HepG2 (cell line): ENCODE measurements around the gene MISP3. TPM values are rescaled to one million over a fixed set of nuclear protein-coding genes. Genes with fewer than 3 reads are reported as not detected.

Experiments
- ATAC-seq: fragments of 200-7000 bp; cut with Tn5 transposase; 3 replicates; pipeline ENCODE4 v1.9.1; 2020; ENCODE audit warnings: mild to moderate bottlenecking, moderate library complexity
- BruUV-seq: library from RNA; stranded (reverse); fragments of 400-500 nt; replicated peaks from 2 replicates; lab custom pipeline; 2021; lab: Mats Ljungman, UMichigan
- CTCF ChIA-PET: fragments of 300-600 bp; formaldehyde crosslinking; extraction: SDS; loops from one replicate; lab custom pipeline; 2021; ENCODE audit warnings: low total read pairs, inconsistent platforms, low intra/inter-chr PET ratio; lab: Yijun Ruan, JAX
- POLR2A ChIA-PET: fragments of 350-600 bp; sonication (Branson Sonifier 250); formaldehyde crosslinking; loops from one replicate; lab custom pipeline; 2020; ENCODE audit warnings: antibody characterized with exemption, inconsistent platforms; lab: Yijun Ruan, JAX
- DNase-seq: peaks from one replicate; pipeline ENCODE4 v3.0.0-alpha.2; 2015; ENCODE audit warnings: low spot score
- FAIRE-seq: peaks from 3 replicates; lab custom pipeline; 2011; peaks lifted over from hg19 to GRCh38; lab: Jason Lieb, UNC
- H2AFZ ChIP-seq: one replicate; pipeline ENCODE4 v1.6.1; 2011; ENCODE audit warnings: low read length, inconsistent platforms
- H3K27ac ChIP-seq: fragments of 300-600 bp; 3 replicates; pipeline ENCODE4 v1.8.0; 2011; ENCODE audit warnings: mixed run types, mild to moderate bottlenecking, mixed read lengths, low read length, inconsistent platforms; ENCODE audit not compliant: insufficient read depth; ENCODE audit errors: extremely low read length
- H3K27me3 ChIP-seq, 2 experiments: fragments of 200-600 bp in 1 of 2; 2 replicates in 1 of 2; 3 replicates in 1 of 2; pipeline versions ENCODE4 v1.6.0 to v1.8.0; 2011; ENCODE audit warnings: low read length in 2 of 2, mild to moderate bottlenecking in 2 of 2, moderate library complexity in 2 of 2, inconsistent platforms in 1 of 2; ENCODE audit not compliant: insufficient read depth in 2 of 2, control insufficient read depth in 1 of 2
- H3K36me3 ChIP-seq, 2 experiments: fragments of 200-600 bp in 1 of 2; replicated peaks in 1 of 2; 2 replicates in 1 of 2; 3 replicates in 1 of 2; pipeline versions ENCODE4 v1.5.1 to v1.8.0; 2011; ENCODE audit warnings: low read length in 2 of 2, inconsistent platforms in 1 of 2; ENCODE audit not compliant: insufficient read depth in 2 of 2, control insufficient read depth in 1 of 2
- H3K4me1 ChIP-seq: 2 replicates; pipeline ENCODE4 v1.5.1; 2012; ENCODE audit warnings: low read length, inconsistent platforms; ENCODE audit not compliant: insufficient read depth
- H3K4me2 ChIP-seq: 2 replicates; pipeline ENCODE4 v1.6.0; 2011; ENCODE audit warnings: low read depth, low read length, inconsistent platforms
- H3K4me3 ChIP-seq, 3 experiments: fragments of 200-600 bp in 1 of 3; sonication (generic), shearing (Covaris generic) in 1 of 3; replicated peaks in 1 of 3; 2 replicates each; pipeline ENCODE4 v1.5.1; 2011 to 2016; ENCODE audit warnings: low read length in 3 of 3, inconsistent platforms in 2 of 3, low read depth in 2 of 3, mild to moderate bottlenecking in 2 of 3, control low read depth in 1 of 3, mixed read lengths in 1 of 3; ENCODE audit not compliant: insufficient read depth in 1 of 3
- H3K79me2 ChIP-seq: one replicate; pipeline ENCODE4 v1.6.1; 2011; ENCODE audit warnings: low read length, inconsistent platforms; ENCODE audit not compliant: insufficient read depth
- H3K9ac ChIP-seq: 2 replicates; pipeline ENCODE4 v1.6.0; 2011; ENCODE audit warnings: mild to moderate bottlenecking, low read depth, low read length, inconsistent platforms; ENCODE audit not compliant: insufficient read depth
- H3K9me3 ChIP-seq: 2 replicates; pipeline ENCODE4 v1.5.1; 2012; ENCODE audit warnings: mild to moderate bottlenecking, low read length
- H4K20me1 ChIP-seq: 2 replicates; pipeline ENCODE4 v1.6.0; 2011; ENCODE audit warnings: inconsistent platforms, mild to moderate bottlenecking, low read length, moderate library complexity; ENCODE audit not compliant: insufficient read depth
- ATAD3A ChIP-seq: sonication (generic); formaldehyde crosslinking; IDR thresholded peaks from 2 replicates; pipeline ENCODE4 v1.4.0; 2020; ENCODE audit warnings: missing genetic modification reagents
- CAMTA2 ChIP-seq: sonication (generic); formaldehyde crosslinking; IDR thresholded peaks from 2 replicates; pipeline ENCODE4 v1.4.0; 2020; ENCODE audit warnings: mild to moderate bottlenecking, missing genetic modification reagents, borderline replicate concordance
- NFYB ChIP-seq: sonication (generic); formaldehyde crosslinking; IDR thresholded peaks from 2 replicates; pipeline ENCODE4 v1.4.0; 2020; ENCODE audit warnings: missing genetic modification reagents
- WGBS: methylation state at CpG from one replicate; pipeline ENCODE4 v1.1.6; 2017; ENCODE audit warnings: low lambda C conversion rate; 5-methylcytosine and 5-hydroxymethylcytosine counted together
- in situ Hi-C: cut with HindIII; loops from 2 replicates; pipeline ENCODE4 v1.10.0; 2017; ENCODE audit warnings: low pct_unique_long_range_greater_than_20kb; ENCODE audit not compliant: extremely low pct_ligation_motif_present
- intact Hi-C: fragments of 100-400 bp; cut with micrococcal nuclease; formaldehyde crosslinking; loops from one replicate; pipeline ENCODE4 v1.10.0; 2022; ENCODE audit not compliant: unreplicated experiment
- polyA plus RNA-seq, 8 experiments: library from polyadenylated mRNA; depleted of rRNA in 3 of 8; stranded (reverse) in 7 of 8; unstranded in 1 of 8; fragments of >200 nt; fragmentation: Illumina TruSeq in 4 of 8; extraction: Trizol in 4 of 8; gene quantifications; 2 replicates each; pipeline versions ENCODE4 v1.2.1 to v1.2.3, GENCODE V29; 2011 to 2016; ENCODE audit warnings: low read depth in 4 of 8, missing spikeins in 1 of 8, mixed read lengths in 1 of 8; ENCODE audit not compliant: insufficient read depth in 1 of 8
- total RNA-seq, 5 experiments: library from RNA; depleted of rRNA; stranded (reverse); fragments of >200 nt; fragmentation: Illumina TruSeq; extraction: Trizol; gene quantifications; 2 replicates each; pipeline ENCODE4 v1.2.3, GENCODE V29; 2016; ENCODE audit warnings: low read depth in 1 of 5
- TF ChIP-seq, protein P1 (sequence below), 2 experiments: IDR thresholded peaks; 2 replicates each; pipeline ENCODE4 v1.6.1; 2011 to 2012; ENCODE audit warnings: low read length in 2 of 2, borderline replicate concordance in 1 of 2, low read depth in 1 of 2, mild to moderate bottlenecking in 1 of 2, moderate library complexity in 1 of 2
- TF ChIP-seq, protein P2 (sequence below): sonication (generic); formaldehyde crosslinking; IDR thresholded peaks from one replicate; pipeline ENCODE4 v1.5.1; 2020; ENCODE audit warnings: mild to moderate bottlenecking, missing genetic modification reagents; ENCODE audit errors: not compliant biosample characterization
- TF ChIP-seq, protein P3 (sequence below): sonication (generic); formaldehyde crosslinking; IDR thresholded peaks from 2 replicates; pipeline ENCODE4 v1.5.0; 2020; ENCODE audit warnings: missing genetic modification reagents

MISP3 gene
- total and polyA plus RNA-seq, 2 of the 13 experiments (the other 11 are each of a cell fraction or from before 2014, with no cell fraction given), result 2.5 to 5.4 TPM

DNA sequence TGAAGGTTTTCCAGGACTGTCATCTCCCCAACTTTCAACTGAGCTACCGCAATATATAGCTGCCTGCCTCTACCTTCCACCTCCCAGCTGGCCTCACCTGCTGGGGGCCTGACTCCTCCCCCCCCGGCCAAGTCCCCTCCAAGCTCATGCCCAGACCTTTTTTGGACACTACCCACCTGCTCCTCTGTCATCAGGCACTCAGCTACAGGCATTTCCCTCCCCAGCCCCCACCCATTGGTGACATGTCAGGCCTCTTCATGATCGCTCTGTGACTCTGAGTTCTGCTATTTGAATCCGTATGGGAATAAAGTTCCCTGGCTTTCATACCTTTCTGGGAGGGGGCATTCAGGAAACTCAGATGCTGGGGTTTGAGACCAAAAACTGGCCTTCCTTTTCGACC is 43.2 kb downstream of the MISP3 start:
- Histone ChIP-seq H4K20me1 (no peaks in the 10 kb centered on the region), H2AFZ (no peak overlapping the region), H3K9me3 (no peaks in the 10 kb centered on the region), H3K4me1 (peaks cover 74% of the 10 kb centered on the region), H3K79me2 (peaks cover 12% of the 10 kb centered on the region), H3K27me3 (no peaks in the 10 kb centered on the region; a peak in 1 of 5 replicates), H3K4me3 (peak overlapping the region in 2 of 3 experiments; percentile 86 to 89; a peak in 2 of 6 replicates), H3K4me2 (peak overlapping the region; percentile 89), H3K9ac (peak overlapping the region; percentile 79; the same call in 1 of the 2 replicates), H3K36me3 (no peaks in the 10 kb centered on the region), H3K27ac (no peak overlapping the region)
- in situ Hi-C loops, result no loop called here
- no TSS peak for BruUV-seq
- POLR2A ChIA-PET, result no interaction called here
- CTCF ChIA-PET, result interaction anchor here (1.1 to 1.6 kb wide), 3 partner anchors 26 to 44 kb away, joined by 3 to 7 read pairs (median 5); no protein-coding TSS in a partner anchor
- intact Hi-C loops, result loop anchor here (5.0 kb wide), 1 partner anchor 33 kb away; no protein-coding TSS in a partner anchor
- FAIRE-seq, result no peak
- no peak for DNase-seq
- ATAC-seq, result no peak
- WGBS, result 88% methylated on average over 5 of the region's 5 CpGs
- TF ChIP-seq CAMTA2, result no peak
- TF ChIP-seq, protein P1, sequence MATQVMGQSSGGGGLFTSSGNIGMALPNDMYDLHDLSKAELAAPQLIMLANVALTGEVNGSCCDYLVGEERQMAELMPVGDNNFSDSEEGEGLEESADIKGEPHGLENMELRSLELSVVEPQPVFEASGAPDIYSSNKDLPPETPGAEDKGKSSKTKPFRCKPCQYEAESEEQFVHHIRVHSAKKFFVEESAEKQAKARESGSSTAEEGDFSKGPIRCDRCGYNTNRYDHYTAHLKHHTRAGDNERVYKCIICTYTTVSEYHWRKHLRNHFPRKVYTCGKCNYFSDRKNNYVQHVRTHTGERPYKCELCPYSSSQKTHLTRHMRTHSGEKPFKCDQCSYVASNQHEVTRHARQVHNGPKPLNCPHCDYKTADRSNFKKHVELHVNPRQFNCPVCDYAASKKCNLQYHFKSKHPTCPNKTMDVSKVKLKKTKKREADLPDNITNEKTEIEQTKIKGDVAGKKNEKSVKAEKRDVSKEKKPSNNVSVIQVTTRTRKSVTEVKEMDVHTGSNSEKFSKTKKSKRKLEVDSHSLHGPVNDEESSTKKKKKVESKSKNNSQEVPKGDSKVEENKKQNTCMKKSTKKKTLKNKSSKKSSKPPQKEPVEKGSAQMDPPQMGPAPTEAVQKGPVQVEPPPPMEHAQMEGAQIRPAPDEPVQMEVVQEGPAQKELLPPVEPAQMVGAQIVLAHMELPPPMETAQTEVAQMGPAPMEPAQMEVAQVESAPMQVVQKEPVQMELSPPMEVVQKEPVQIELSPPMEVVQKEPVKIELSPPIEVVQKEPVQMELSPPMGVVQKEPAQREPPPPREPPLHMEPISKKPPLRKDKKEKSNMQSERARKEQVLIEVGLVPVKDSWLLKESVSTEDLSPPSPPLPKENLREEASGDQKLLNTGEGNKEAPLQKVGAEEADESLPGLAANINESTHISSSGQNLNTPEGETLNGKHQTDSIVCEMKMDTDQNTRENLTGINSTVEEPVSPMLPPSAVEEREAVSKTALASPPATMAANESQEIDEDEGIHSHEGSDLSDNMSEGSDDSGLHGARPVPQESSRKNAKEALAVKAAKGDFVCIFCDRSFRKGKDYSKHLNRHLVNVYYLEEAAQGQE (IDR thresholded peaks at IDR 0.05; ENCODE audit: borderline replicate concordance in 1 of 2, low read depth in 1 of 2, low read length in 2 of 2), result no peak
- TF ChIP-seq, protein P2, sequence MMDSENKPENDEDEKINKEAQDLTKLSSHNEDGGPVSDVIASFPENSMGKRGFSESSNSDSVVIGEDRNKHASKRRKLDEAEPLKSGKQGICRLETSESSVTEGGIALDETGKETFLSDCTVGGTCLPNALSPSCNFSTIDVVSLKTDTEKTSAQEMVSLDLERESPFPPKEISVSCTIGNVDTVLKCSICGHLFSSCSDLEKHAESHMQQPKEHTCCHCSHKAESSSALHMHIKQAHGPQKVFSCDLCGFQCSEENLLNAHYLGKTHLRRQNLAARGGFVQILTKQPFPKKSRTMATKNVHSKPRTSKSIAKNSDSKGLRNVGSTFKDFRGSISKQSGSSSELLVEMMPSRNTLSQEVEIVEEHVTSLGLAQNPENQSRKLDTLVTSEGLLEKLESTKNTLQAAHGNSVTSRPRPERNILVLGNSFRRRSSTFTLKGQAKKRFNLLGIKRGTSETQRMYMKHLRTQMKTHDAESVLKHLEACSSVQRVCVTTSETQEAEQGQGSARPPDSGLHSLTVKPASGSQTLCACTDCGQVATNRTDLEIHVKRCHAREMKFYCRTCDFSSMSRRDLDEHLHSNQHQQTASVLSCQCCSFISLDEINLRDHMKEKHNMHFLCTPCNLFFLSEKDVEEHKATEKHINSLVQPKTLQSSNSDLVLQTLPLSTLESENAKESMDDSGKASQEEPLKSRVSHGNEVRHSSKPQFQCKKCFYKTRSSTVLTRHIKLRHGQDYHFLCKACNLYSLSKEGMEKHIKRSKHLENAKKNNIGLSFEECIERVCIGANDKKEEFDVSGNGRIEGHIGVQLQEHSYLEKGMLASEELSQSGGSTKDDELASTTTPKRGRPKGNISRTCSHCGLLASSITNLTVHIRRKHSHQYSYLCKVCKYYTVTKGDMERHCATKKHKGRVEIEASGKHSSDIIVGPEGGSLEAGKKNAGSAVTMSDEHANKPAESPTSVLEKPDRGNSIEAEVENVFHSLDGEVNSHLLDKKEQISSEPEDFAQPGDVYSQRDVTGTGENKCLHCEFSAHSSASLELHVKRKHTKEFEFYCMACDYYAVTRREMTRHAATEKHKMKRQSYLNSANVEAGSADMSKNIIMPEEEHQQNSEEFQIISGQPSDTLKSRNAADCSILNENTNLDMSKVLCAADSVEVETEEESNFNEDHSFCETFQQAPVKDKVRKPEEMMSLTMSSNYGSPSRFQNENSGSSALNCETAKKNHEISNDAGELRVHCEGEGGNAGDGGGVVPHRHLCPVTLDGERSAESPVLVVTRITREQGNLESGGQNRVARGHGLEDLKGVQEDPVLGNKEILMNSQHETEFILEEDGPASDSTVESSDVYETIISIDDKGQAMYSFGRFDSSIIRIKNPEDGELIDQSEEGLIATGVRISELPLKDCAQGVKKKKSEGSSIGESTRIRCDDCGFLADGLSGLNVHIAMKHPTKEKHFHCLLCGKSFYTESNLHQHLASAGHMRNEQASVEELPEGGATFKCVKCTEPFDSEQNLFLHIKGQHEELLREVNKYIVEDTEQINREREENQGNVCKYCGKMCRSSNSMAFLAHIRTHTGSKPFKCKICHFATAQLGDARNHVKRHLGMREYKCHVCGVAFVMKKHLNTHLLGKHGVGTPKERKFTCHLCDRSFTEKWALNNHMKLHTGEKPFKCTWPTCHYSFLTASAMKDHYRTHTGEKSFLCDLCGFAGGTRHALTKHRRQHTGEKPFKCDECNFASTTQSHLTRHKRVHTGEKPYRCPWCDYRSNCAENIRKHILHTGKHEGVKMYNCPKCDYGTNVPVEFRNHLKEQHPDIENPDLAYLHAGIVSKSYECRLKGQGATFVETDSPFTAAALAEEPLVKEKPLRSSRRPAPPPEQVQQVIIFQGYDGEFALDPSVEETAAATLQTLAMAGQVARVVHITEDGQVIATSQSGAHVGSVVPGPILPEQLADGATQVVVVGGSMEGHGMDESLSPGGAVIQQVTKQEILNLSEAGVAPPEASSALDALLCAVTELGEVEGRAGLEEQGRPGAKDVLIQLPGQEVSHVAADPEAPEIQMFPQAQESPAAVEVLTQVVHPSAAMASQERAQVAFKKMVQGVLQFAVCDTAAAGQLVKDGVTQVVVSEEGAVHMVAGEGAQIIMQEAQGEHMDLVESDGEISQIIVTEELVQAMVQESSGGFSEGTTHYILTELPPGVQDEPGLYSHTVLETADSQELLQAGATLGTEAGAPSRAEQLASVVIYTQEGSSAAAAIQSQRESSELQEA (CRISPR knock-in tag), result no peak
- TF ChIP-seq, protein P3, sequence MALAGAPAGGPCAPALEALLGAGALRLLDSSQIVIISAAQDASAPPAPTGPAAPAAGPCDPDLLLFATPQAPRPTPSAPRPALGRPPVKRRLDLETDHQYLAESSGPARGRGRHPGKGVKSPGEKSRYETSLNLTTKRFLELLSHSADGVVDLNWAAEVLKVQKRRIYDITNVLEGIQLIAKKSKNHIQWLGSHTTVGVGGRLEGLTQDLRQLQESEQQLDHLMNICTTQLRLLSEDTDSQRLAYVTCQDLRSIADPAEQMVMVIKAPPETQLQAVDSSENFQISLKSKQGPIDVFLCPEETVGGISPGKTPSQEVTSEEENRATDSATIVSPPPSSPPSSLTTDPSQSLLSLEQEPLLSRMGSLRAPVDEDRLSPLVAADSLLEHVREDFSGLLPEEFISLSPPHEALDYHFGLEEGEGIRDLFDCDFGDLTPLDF (CRISPR knock-in tag), result no peak
- TF ChIP-seq ATAD3A (CRISPR knock-in tag), result no peak
- no peak for TF ChIP-seq NFYB (CRISPR knock-in tag)
